MM.1S (cell line): ENCODE measurements around the gene SETD1A.

Source experiments
- DNase-seq: peaks from one replicate; pipeline ENCODE4 v3.0.0-alpha.2; 2015
- H2AFZ ChIP-seq: fragments of 300-600 bp; sonication (generic); 2 replicates; pipeline ENCODE4 v1.6.0; 2016; ENCODE audit warnings: antibody characterized with exemption, low read length
- H3F3A ChIP-seq: fragments of 300-600 bp; sonication (generic); 2 replicates; pipeline ENCODE4 v1.6.1; 2016; ENCODE audit warnings: mild to moderate bottlenecking, antibody characterized with exemption, low read length, moderate library complexity, mixed read lengths; ENCODE audit not compliant: insufficient read depth
- H3K27ac ChIP-seq: fragments of 300-600 bp; sonication (generic); 2 replicates; pipeline ENCODE4 v1.5.1; 2016; ENCODE audit warnings: mild to moderate bottlenecking, low read length
- H3K27me3 ChIP-seq: fragments of 300-600 bp; sonication (generic); replicated peaks from 2 replicates; pipeline ENCODE4 v1.6.0; 2016; ENCODE audit warnings: low read length; ENCODE audit not compliant: insufficient read depth
- H3K36me3 ChIP-seq: fragments of 300-600 bp; sonication (generic); replicated peaks from 2 replicates; pipeline ENCODE4 v1.6.1; 2016; ENCODE audit warnings: mild to moderate bottlenecking, low read length, mixed read lengths; ENCODE audit not compliant: insufficient read depth
- H3K4me1 ChIP-seq: fragments of 300-600 bp; sonication (generic); 2 replicates; pipeline ENCODE4 v1.6.1; 2016; ENCODE audit warnings: low read length, mixed read lengths
- H3K4me2 ChIP-seq: fragments of 300-600 bp; sonication (generic); 2 replicates; pipeline ENCODE4 v1.6.0; 2016; ENCODE audit warnings: low read depth, low read length
- H3K4me3 ChIP-seq: fragments of 300-600 bp; sonication (generic); 2 replicates; pipeline ENCODE4 v1.5.1; 2016; ENCODE audit warnings: low read length, mixed read lengths
- H3K79me2 ChIP-seq: fragments of 300-600 bp; sonication (generic); 2 replicates; pipeline ENCODE4 v1.6.1; 2016; ENCODE audit warnings: mixed run types, low read length, mixed read lengths
- H3K9ac ChIP-seq: fragments of 300-600 bp; sonication (generic); 2 replicates; pipeline ENCODE4 v1.6.1; 2016; ENCODE audit warnings: low read length, mixed read lengths
- H3K9me2 ChIP-seq: fragments of 300-600 bp; sonication (generic); replicated peaks from 2 replicates; pipeline ENCODE4 v1.6.1; 2016; ENCODE audit warnings: mild to moderate bottlenecking, low read length, mixed read lengths; ENCODE audit not compliant: insufficient read depth
- H3K9me3 ChIP-seq: fragments of 300-600 bp; sonication (generic); replicated peaks from 2 replicates; pipeline ENCODE4 v1.6.1; 2016; ENCODE audit warnings: mild to moderate bottlenecking, low read length, mixed read lengths; ENCODE audit not compliant: insufficient read depth
- H4K20me1 ChIP-seq: fragments of 300-600 bp; sonication (generic); 2 replicates; pipeline ENCODE4 v1.6.1; 2016; ENCODE audit warnings: mild to moderate bottlenecking, low read length, moderate library complexity, mixed read lengths; ENCODE audit not compliant: insufficient read depth
- CTCF ChIP-seq: fragments of 300-600 bp; sonication (generic); IDR thresholded peaks from 2 replicates; pipeline ENCODE4 v1.5.1; 2016; ENCODE audit warnings: antibody characterized with exemption, low read length, mixed read lengths
- EZH2 ChIP-seq: fragments of 300-600 bp; sonication (generic); optimal IDR thresholded peaks from 2 replicates; pipeline ENCODE3; 2017; ENCODE audit warnings: low read depth, mild to moderate bottlenecking, antibody characterized with exemption, low read length, mixed read lengths
- EZH2phosphoT487 ChIP-seq: fragments of 300-600 bp; sonication (generic); IDR thresholded peaks from 2 replicates; pipeline ENCODE4 v1.6.1; 2018; ENCODE audit warnings: antibody characterized with exemption, low read length

SETD1A gene

GRCh38 chr16:30921459-30921747 is 36.2 kb upstream of the SETD1A start:
- Histone ChIP-seq H3K4me2 (peak overlapping the region; percentile 97), H4K20me1 (no peaks in the 10 kb centered on the region), H3K4me3 (peak overlapping the region; percentile 92), H3K4me1 (0 out of 2 replicates have a peak, but pooled peaks cover 6% of the 10 kb centered on the region), H3K9me2 (no peaks in the 10 kb centered on the region), H3K36me3 (no peaks in the 10 kb centered on the region), H3K79me2 (peaks cover 3% of the 10 kb centered on the region; the same call in 1 of the 2 replicates), H3K9ac (no peak overlapping the region), H3K9me3 (no peaks in the 10 kb centered on the region), H2AFZ (peak overlapping the region; percentile 71; the same call in 1 of the 2 replicates), H3K27me3 (no peaks in the 10 kb centered on the region), H3F3A (peaks cover 3% of the 10 kb centered on the region; the same call in 1 of the 2 replicates), H3K27ac (no peak overlapping the region)
- no peak for DNase-seq
- TF ChIP-seq CTCF, result no peak
- TF ChIP-seq EZH2, result no peak
- TF ChIP-seq EZH2phosphoT487, result no peak

DNA sequence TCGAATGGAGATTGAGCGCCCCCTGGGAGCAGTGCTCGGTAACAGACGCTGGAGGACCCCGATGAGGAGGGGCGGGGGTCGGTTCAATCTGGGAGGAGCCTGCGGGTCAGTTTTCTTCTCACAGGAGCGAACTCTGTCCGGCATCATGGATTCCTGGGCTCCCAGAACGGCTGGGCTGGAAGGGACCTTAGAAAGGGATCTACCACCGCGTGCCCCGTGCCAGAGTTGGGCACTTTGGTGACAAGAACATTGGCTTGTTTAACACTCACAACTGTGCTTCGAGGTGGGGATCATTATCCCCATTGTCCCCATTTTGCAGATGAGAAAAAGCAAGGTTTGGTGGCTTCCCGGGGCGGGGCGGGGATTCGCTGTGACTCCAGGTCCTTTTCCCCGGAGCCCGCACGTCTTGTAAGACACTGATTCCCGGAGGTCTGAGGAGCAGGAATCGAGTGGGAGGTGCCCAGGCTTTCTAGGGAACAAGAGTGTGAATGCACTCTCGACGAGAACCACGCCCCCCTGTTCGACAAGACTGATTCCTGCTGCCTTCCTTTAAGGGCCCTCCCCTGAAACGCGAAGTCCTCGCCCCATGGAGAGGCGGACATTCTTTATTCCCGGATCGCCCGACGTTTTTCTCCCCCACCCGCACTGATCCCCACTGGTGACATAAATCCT is 35.7 kb upstream of the SETD1A start:
- Histone ChIP-seq H3K36me3 (no peaks in the 10 kb centered on the region), H2AFZ (peak overlapping the region; percentile 71), H3K4me1 (0 out of 2 replicates have a peak, but pooled peaks cover 6% of the 10 kb centered on the region), H3K79me2 (peaks cover 3% of the 10 kb centered on the region; the same call in 1 of the 2 replicates), H3K9me3 (no peaks in the 10 kb centered on the region), H3K4me3 (peak overlapping the region; percentile 92), H3K9me2 (no peaks in the 10 kb centered on the region), H3K27ac (no peak overlapping the region), H3F3A (peaks cover 3% of the 10 kb centered on the region; the same call in 1 of the 2 replicates), H3K9ac (peak overlapping the region; percentile 34; the same call in 1 of the 2 replicates), H3K4me2 (peak overlapping the region; percentile 97), H4K20me1 (no peaks in the 10 kb centered on the region), H3K27me3 (no peaks in the 10 kb centered on the region)
- peak; percentile 70 for DNase-seq
- TF ChIP-seq CTCF (peak; percentile 86), EZH2 (no peak)

DNA sequence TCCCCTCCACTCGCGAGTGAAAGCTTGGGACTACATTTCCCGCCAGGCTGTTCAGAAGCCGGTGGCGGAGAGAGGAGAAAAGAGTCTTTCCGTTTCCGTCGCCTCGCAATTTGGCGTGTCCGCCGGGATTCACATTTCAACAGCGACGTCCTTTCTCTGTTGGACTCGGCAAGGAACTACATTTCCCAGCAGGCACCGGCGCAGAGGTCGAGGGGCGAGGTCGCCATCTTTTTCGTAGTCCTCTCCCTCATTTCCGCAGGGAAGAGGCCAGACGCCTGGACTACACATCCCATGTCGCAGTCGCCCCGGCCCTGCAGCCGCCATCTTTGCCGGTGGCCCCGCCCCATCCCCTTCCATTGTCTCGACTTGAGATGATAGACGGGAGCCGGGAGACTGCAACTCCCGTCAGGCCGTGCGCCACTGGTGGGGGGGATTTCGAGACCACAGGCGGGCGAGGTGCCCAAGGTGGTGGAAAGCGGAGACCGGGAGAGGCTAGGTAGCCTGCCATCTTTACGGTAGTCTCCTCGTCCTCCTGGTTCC is 35.1 kb upstream of the SETD1A start:
- Histone ChIP-seq H3K27me3 (no peaks in the 10 kb centered on the region), H3K9me2 (no peaks in the 10 kb centered on the region), H3K9ac (peak overlapping the region; percentile 86), H3K4me2 (peak overlapping the region; percentile 97), H2AFZ (peak overlapping the region; percentile 71), H3K4me1 (0 out of 2 replicates have a peak, but pooled peaks cover 6% of the 10 kb centered on the region), H3K36me3 (no peaks in the 10 kb centered on the region), H3K9me3 (no peaks in the 10 kb centered on the region), H3K79me2 (peaks cover 3% of the 10 kb centered on the region; the same call in 1 of the 2 replicates), H3F3A (peaks cover 3% of the 10 kb centered on the region; the same call in 1 of the 2 replicates), H3K27ac (peak overlapping the region; percentile 80), H3K4me3 (peak overlapping the region; percentile 92), H4K20me1 (no peaks in the 10 kb centered on the region)
- no peak for TF ChIP-seq EZH2
- no peak for TF ChIP-seq CTCF
- no peak for TF ChIP-seq EZH2phosphoT487
- peak; percentile 99 for DNase-seq
